ENCODE measurements around the gene CD58.

CD58 gene

DNA sequence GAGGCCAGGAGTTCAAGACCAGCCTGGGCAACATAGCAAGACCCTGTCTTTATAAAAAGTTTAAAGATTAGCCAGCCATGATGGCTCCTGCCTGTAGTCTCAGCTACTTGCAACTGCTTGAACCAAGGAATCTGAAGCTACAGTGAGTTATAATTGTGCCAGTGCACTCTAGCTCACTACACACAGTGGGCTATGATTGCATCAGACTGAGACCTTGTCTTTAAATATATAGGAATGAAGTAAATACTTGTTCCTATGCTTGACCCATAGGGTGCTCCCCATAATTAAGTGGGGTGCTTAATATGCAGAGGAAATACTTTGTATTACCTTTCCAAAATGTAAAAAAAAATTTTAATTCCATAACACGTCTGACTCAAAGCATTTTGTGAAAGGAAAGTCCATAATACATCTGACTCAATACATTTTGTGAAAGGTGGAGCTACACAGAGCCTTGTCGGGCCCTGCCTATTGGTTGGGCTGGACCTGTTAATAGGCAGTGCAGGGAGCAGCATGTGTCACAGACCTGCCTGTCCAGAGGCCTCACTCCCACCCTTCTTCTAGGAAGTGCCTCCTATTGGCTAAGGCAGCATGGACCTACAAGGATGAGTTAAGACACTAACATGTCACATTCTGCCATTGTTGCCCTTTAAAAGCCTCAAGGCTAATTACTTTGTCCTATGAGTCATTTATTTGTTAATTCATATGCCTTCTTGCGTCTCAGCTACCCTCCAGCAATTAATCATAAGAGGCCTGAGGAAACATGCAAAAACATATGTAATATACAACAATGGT is 33.6 kb downstream of the CD58 start:
- no peak for DNase-seq

DNA sequence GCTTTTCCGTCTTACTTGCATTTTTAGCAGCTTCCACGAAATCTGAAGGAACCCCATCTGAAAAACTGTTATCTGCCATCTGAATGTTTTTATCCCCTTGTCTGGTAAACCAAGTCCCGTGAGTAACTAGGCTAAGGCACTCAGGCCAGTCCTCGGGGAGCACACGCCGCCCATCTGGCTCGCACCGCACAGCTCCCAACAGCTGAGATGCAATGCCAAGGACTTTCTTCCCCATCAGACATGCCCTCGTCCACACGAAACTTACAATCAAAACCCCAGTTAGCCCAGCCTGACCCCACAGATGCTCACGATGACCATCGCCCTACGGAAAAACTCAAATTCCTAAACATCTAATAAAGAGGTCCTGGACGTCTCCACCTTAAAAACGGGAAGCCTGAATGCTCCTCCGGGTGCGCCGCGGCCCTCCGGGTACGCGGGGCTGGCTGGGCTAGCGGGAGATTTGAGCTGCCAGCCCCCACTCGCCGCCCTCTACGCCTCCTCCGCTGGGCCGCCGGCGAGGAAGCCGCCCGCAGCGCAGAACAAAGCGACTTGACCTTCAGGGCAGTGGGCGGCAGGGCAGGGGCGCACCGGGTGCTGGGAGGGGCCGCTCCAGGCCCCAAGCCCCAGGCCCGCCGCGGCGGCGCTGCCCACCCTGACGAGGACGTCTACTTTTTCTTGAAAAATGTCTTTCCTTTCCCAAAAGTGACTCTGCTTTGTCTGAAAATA is 36.6 kb downstream of the CD58 start:
- DNase-seq = no peak

DNA sequence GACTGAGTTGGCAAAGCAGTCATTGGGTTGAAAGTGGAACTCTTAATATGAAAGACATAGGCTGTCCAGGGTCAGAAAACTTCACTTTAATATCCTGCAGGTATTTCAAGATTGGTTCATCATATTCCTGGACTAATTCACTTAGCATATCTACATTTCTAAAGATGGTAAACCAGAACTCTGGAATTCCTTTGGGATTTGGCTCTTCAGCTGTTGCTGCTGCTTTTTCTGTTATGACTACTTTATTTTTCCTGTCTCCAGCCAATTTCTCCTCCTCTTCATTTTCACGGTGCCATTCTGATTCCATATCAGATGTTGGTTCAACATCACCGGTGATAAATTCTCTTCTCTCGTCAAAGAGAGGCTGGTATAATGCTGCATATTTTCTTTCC is 37.4 kb downstream of the CD58 start:
- DNase-seq = no peak

DNA sequence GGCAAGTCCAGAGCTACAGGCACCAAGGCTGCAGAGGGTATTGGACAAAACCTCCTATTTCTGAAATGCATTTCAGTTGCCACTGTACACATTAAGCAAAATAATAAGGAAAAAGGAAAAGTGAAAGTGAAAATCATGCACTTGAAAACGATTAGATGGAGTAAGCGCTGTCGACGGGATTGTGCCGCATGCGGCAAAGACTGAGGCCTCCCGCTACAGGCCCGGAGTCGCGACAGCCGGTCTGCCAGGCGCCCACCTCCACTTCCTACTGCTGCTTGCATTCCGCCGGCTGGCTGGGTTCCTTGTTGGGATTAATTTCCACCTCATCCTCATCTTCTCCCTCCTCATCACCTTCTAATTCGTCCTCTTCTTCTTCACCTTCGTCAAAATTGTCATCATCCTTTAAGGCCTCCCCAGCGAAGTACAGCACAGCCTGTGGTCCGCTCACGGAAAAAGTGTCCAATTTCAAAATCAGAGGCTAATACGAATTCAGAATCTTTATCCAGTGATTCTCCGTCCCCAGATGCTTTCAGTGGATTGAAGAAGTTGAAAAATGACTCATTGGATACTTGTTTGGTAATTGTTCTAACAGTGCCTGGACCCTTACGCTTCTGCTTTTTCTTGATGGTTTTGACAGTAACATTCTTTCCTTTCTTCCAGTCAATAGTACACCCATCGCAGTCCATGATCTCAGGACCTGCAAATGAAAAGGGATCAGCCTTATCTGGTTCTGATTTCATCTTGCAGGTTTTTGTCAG is 38.0 kb downstream of the CD58 start:
- DNase-seq = no peak

DNA sequence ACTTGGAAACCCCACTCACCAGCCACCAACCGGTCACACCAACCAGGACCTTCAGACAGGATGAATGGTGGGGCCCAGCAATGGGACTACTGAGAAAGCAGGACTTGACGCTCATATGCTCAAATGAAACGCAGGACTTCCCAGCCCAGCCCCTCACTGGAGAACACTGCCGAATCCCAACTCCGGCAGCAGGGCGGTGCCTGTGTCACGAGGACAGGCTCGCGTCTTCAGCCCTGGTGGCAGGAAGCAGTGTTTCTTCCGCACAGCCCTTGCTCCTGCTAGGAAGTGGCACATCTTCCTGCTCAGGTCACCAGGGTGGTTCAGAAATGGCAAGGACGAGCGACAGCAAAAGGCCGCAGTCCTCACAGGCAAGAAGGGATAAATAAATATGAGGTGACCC is 38.9 kb downstream of the CD58 start:
- DNase-seq = no peak

DNA sequence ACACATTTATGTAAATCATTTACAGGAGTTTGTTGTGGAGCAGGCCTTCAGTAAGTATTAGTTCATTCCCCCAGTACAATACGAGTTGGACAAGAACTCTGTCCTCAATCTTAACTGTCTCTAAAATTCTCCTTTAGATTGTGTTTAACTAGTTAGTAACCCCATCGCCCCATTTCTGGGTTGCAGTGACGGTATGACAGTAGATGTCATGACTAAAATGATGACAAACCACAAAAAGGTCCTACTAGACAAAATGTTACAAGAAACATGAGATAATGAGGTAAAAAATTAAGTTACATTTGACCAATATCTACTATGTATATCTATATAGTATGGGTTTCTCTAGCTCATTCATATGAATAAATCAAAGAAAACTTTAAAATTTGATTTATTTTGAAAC is 41.1 kb downstream of the CD58 start:
- no peak for DNase-seq

DNA sequence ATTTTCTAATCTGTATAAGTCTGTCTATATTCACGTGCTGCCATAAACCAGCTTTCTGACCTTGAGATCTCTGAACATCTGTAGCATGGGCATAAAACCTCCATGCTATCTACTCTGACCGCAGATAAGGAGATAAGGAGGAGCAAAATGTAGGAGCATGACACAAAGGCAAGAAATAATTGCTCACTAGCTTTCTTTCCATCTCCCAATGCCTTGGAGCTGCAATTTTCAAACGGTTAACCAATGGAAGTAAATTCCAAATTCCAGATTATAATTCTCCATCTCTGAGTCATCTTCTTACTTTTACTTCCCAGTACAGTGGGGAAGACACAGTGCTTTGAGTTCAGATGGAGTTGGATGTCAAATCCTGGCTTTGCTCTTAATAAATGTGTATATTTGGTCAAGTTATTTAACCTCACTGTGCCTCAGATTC is 41.6 kb downstream of the CD58 start:
- DNase-seq = no peak

DNA sequence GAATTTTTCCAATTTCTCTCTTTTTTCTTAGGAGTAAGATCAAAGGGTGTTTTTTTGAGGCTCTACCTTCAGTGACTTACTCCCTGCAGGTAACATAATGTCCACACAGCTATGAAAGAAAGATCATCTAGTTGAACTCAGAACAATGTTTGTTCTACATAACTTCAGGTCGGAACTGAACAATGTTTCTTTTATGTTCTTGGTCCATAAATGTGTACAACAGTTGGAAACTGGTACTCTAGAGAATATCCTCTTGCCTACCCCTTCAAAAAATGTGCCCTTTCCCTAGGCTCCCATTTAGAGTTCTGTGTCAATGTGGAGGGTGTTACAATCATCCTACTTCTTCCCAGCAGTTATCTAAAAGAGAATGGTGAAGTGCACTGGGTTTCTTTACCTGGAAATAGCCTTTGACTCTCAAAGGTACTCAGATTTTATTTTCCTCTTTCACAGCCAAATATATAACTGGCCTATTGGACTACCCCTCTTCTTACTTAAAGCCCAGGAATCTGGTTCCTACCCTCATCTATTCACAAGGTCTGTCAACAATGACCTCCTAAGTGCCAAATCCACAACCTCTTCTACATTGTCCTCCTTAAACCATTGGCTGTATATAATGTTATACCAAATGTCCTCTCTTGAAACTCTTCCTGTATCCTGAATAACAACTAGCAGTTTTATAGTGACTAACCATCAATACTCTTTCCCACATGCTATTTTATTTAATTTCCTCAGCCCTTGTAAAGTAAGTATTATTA is 42.3 kb downstream of the CD58 start:
- DNase-seq = no peak

DNA sequence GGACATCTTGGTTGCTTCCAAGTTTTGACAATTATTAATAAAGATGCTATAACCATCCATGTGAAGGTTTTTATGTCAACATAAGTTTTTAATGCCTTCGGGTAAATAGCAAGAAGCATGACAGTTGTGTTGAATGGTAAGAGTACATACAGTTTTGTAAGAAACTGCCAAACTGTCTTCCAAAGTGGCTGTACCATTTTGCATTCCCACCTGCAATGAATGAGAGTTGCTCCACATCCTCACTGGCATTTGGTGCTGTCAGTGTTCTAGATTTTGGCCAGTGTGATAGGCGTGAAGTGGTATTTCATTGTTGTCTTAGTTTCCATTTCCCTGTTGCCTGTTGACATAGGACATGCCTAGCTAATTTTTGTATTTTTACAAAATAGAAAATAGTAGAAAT is 45.4 kb downstream of the CD58 start:
- DNase-seq = no peak

DNA sequence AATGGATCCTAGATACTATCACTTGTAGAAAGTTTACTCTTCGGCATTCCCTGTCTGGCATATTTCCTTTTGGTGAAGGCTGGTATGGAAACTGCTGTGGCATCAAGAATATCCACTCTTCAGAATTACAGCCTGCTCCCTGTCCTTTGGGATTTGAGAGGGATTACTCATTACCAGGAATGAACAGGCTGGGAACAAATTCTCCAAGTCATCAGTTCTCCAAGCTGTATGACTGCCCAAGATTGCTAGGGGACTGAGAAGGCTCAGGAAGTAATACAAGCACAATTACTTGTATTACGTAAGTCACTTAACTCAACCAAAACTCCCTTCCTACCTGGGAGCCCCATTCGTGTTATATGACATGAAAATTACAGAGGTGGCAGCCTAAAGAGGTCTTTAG is 49.6 kb downstream of the CD58 start:
- DNase-seq = no peak

DNA sequence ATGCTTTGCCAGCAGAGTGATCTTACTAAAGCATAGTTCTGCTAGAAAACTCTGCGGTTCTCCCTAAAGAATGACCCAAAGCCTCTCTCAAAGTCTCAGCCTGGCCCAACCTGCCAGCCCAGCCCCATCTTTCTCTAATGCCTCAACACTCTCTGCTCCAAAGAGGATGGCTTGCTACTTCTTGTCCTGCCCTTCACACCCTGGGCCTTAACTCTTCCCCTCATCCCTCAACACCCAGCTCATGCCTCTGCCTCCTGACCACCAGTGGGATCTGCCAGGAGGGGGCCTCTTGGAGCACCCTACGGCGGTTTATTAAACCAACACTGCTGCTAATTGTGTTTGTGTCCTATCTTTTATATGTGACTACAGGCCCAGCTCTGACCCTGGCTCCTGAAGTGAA is 52.4 kb downstream of the CD58 start:
- DNase-seq = no peak

DNA sequence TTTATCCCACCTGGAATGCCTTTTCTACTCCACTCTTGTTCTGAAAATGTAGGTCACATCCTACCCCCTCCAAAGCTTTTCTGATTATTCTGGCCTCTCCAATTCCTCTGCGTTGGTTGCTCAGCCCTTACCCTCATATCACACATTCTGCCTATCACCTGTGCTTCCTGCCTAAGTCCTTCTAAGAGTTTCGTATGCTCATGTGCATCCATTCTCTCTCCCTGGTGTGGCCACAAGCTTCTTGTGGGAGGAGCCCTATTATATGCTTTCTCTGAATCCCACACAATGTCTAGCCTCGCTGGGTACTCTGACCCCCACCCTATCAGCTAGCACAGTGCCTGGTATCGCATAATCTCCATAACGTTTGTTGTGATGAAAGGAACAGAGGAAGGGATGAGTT is 54.2 kb downstream of the CD58 start:
- no peak for DNase-seq

DNA sequence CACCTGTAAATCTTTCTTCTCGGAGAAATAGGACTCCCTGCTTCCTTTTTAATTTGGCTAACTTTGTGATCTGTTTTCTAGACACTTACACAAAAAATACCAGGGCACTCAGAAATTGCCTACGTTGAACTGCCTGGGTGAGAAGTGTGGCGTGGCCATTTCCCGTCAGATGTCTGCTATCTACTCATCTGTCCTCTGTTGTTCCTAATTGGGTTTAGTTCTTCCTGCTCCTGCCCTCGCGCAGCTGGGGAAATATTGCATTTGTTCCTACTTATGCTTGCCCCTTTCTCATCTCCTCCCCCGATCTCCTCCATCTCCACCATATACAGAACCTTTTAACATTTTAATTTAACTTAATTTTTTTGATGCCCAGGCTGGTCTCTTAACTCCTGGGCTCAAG is 55.1 kb downstream of the CD58 start:
- no peak for DNase-seq

DNA sequence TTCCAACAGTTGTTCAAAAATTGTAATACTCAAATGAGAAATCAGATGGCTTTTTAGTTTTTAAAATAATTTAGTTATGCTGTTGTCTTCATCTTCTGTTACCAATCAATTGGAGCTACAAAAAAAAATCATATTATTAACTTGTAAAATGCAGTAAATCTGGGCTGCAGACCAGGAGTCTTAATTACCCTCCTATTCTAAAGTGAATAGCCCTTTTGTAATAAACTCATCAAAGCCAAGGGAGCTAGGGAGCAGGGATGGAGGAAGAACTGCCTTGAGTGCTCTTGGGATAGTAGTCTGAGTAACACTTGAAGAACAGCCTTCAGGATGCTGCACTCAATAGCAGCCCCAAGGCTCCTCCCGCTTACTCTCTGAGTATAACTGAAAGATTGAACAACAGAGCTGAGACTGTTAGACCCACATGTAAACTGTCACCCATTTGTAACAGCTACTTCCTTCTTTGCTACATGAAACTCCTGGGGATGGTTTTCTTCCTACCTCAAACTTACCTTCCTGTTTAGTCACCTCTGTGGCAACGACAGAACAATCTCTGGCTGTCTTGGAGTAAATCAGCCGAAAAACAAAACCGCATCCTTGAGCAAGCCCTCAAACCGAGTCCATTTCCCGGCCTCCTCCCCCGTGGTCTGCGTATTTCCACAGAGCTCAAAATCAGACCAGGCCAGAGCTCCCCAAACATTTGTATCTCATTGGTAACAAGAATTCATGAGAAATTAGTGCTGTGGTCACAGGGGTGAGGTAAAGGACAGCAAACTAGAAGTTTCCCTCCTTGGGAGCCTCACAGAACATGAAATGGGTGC is 55.9 kb downstream of the CD58 start:
- no peak for DNase-seq

DNA sequence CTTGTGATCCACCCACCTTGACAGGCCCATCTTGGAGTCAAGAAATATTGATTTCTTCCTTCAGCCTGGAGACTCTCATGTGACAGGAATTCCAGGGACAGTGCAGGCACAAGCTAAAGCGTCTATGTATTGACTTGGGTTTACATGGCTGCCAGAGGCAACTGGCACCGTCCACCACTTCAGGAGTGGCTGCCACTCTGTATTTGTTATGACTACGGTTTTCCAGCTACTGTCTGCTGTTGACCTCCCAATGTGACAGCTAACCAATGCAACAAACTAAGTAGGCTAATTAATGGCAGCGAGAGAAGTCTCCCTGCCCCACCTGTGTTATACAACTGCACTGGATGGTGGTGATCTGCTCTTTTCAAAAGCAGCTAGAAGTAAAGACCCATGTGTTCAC is 56.9 kb downstream of the CD58 start:
- DNase-seq = no peak

DNA sequence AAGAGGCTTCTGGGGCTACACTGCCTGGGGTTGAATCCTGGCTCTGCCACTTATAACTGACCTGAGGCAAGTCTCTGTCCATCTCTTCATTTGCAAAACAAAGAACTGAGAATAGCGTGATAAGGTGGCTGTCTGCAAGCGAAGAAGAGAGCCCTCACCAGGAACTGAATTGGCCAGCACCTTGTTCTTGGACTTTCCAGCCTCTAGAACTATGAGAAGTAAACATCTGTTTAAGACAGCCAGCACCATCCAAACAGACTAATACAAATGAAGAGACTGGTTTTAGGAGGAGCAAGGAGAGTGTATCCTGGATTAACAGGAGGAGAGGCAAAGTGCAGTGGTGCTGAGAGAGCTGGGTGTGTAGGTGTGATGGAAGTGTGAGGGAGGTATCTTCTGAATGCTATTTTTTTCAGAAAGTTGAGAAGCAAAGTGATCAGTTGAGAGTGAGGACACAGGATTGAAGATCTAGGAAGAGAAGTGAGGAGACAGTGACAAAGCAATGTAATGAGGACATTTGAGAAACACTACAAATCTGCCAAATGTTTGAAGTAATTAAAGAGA is 59.3 kb downstream of the CD58 start:
- DNase-seq = no peak

DNA sequence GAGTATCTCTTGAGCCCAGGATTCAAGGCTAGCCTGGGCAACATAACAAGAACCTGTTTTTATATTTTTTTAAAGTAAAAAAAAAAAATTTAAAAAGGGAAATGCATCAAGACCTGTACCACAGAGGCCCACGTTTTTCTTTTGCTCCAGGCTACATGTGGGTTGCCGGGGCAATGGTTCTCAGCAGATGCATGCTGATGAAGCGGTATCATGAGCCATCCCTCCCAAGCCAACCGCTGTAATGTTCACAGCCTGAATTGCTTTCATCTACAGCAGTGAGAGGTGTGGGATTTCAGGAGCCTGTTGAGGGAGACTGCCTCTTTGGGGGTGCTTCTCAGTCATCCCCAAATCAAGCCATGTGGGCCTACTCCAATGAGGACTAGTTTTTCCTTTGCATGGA is 60.5 kb downstream of the CD58 start:
- DNase-seq = no peak

DNA sequence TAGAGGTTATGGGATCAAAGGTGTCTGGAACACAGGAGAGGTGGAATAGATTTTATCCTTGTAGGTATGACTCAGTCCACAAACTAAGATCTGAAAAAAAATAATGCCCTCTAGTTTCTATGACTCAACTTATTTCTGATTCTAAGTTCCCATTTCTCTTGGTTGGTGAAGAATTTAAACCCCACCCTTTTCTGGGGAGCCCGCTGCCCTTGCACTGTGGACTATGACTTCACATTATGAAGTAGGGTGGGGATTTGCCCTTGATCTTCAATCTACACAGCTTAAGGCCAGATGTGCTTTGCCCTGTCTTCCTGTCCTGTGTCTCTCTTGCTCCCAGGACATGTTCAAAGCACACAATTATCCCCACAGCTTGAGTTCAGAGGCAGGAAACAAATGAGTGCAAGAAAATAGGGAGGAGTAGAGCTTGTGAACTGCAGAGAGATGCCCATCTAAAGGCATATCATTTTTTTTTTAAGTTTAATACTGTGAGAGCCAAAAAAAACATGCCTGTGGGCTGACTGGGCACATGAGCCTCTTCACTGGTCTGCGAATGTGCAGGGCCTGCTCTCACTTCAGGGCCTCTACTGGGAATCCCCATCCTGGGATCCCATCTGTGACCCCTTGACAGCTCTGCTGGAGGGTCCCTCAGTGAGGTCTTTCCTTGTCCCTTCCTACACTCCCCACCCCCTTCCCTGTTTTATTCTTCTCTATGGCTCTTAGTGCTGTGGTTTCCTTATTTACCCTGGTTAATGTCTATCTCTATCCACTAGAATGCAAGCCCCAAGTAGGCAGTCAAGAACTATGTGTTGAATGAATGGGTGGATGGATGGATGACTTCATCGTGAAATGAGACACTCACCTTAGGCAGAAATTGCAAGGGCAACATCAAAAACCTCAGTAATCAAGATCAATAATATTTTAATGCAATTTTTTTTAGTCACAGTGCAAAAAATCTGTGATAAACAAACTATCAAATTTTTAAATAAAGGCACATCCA is 61.5 kb downstream of the CD58 start:
- DNase-seq = no peak

DNA sequence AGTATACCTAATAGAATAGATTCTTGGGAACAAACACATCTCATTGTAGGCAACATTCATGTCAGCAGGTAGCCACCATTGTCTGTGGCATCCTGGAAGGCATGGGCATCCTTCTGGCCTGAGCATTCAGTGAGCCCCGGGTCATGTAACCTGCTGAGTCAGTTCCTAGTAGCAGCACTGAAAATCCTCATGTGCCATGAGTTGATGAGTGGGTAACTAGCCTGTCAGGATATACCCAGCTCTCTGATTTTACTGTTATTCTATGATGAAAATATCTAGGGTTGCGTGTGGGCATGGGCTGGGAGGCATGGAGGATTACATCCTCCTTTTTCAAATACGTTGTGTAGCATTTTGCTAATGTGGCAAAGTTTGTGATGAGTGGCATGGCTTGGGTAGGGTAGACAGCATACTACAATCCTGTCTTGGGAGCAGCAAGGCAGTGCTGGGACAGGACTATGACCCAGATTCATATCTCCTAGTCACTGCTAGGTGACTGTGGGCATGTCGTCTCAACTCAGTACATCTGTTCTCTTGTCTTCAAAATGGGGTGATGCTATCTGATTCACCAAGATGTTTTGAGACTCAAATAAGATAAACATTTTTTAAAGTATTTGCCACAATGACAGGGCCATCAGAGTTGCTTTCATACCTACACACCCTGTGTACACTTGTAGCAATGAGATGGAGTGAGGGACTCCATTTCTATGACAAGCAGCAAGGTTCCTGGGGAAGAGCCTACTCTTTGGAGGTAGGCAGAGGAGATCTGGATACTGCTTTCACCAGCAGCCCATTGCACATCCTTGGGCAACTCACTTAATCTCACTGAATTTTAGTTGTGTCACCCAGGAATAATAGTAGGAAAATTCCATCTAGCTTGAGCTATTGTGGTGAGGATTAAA is 62.5 kb downstream of the CD58 start:
- DNase-seq = no peak

DNA sequence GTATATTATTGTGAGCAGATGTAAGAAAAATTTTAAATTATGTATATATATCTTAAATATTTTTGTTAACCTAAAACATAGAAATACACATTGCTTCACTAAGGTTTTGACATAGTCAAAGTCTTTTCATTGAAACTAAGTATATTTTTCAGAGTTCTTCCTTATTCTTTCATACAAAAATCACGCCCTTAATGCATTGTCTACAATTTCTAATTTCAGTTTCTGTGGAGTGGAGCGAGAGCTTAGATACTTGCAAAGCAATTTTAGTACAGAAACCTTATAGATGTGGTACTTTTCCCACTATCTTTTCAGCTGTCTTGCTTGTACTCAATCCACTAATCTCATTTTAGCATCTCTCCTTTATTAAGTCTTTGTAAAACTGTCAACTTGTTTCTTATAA is 63.2 kb downstream of the CD58 start:
- DNase-seq = no peak
